G401.6 (cell line): ENCODE measurements around the gene FTCD.
"Not testable (repeated sequence)": the region's sequence is repeated elsewhere in the genome, so short reads cannot be mapped to it uniquely, and the experiment has no call there.

Experiments used
- FAIRE-seq: peaks from 2 replicates; lab custom pipeline; 2012; peaks lifted over from hg19 to GRCh38; lab: Jason Lieb, UNC

Gene FTCD

GRCh38 chr21:46170436-46171193, 15.2 kb upstream of the FTCD start:
- FAIRE-seq: not testable (repeated sequence)

GRCh38 chr21:46168659-46169386, 13.4 kb upstream of the FTCD start:
- FAIRE-seq: no peak

GRCh38 chr21:46168238-46168637, 12.9 kb upstream of the FTCD start:
- FAIRE-seq: no peak

GRCh38 chr21:46165098-46165497, 9.7 kb upstream of the FTCD start:
- no peak for FAIRE-seq

GRCh38 chr21:46163380-46163779, 8.0 kb upstream of the FTCD start:
- FAIRE-seq: no peak

- FAIRE-seq: no peak
Observed at GRCh38 chr21:46161633-46162592, 6.5 kb upstream of the FTCD start.

GRCh38 chr21:46160907-46161632, 5.7 kb upstream of the FTCD start:
- no peak for FAIRE-seq

GRCh38 chr21:46160657-46160906, 5.2 kb upstream of the FTCD start:
- FAIRE-seq: no peak

- no peak for FAIRE-seq
Observed at GRCh38 chr21:46159841-46160656, 4.7 kb upstream of the FTCD start.

GRCh38 chr21:46159390-46159789, 4.0 kb upstream of the FTCD start:
- no peak for FAIRE-seq

GRCh38 chr21:46158666-46159300, 3.4 kb upstream of the FTCD start:
- FAIRE-seq: no peak

GRCh38 chr21:46157987-46158451, 2.6 kb upstream of the FTCD start:
- no peak for FAIRE-seq

GRCh38 chr21:46157396-46157986, 2.1 kb upstream of the FTCD start:
- FAIRE-seq: no peak

GRCh38 chr21:46156678-46157077, 1.3 kb upstream of the FTCD start:
- no peak for FAIRE-seq

- no peak for FAIRE-seq
Observed at GRCh38 chr21:46156378-46156645, 933 bp upstream of the FTCD start.

GRCh38 chr21:46154955-46155513, 345 bp downstream of the FTCD start:
- no peak for FAIRE-seq

- FAIRE-seq: no peak
Observed at GRCh38 chr21:46154155-46154954, 1.0 kb downstream of the FTCD start.

GRCh38 chr21:46153247-46154154, 1.9 kb downstream of the FTCD start:
- no peak for FAIRE-seq

- no peak for FAIRE-seq
Observed at GRCh38 chr21:46152927-46153246, 2.5 kb downstream of the FTCD start.
